Activated CD8-positive, alpha-beta memory T cell treated with anti-CD3 and anti-CD28 coated beads for 48 hours (primary cell): ENCODE results near the gene REG1A.

Experiments
- DNase-seq, 3 experiments: peaks; one replicate each; pipeline ENCODE4 v3.0.0-alpha.2; 2020; ENCODE audit warnings: low read depth in 2 of 3, low spot score in 2 of 3

The REG1A gene

GRCh38 chr2:79120194-79120713, at the start of gene REG1A:
REG1A (plus strand) TSS chr2:79120488; CDS start chr2:79120862, 374 bp downstream.
- DNase-seq: no peak

- no peak for DNase-seq
These were observed 49.2 kb upstream of the REG1A start for GRCh38 chr2:79071078-79071477.

GRCh38 chr2:79082987-79083386, 37.3 kb upstream of the REG1A start:
- no peak for DNase-seq

- no peak for DNase-seq
These were observed 36.6 kb upstream of the REG1A start for GRCh38 chr2:79083597-79084251.

GRCh38 chr2:79084495-79085135, 35.7 kb upstream of the REG1A start:
- DNase-seq: no peak

GRCh38 chr2:79085382-79085781, 34.9 kb upstream of the REG1A start:
- no peak for DNase-seq

- no peak for DNase-seq
These were observed 34.0 kb upstream of the REG1A start for GRCh38 chr2:79086255-79086654.

- DNase-seq: no peak
These were observed 32.4 kb upstream of the REG1A start, which contains the start of gene REG1B for GRCh38 chr2:79087785-79088364. REG1B (minus strand) TSS chr2:79087993; CDS start chr2:79087612, 381 bp downstream.

GRCh38 chr2:79090693-79091092, 29.6 kb upstream of the REG1A start:
- DNase-seq: no peak

- no peak for DNase-seq
These were observed 22.4 kb upstream of the REG1A start for GRCh38 chr2:79097843-79098242.

GRCh38 chr2:79099140-79099686, 21.1 kb upstream of the REG1A start:
- no peak for DNase-seq

- no peak for DNase-seq
These were observed 20.0 kb upstream of the REG1A start for GRCh38 chr2:79100285-79100684.

GRCh38 chr2:79101024-79101423, 19.3 kb upstream of the REG1A start:
- no peak for DNase-seq

GRCh38 chr2:79103214-79103613, 17.1 kb upstream of the REG1A start:
- no peak for DNase-seq

- DNase-seq: no peak
These were observed 15.0 kb upstream of the REG1A start for GRCh38 chr2:79105259-79105658.

GRCh38 chr2:79112269-79112668, 8.0 kb upstream of the REG1A start:
- no peak for DNase-seq

- DNase-seq: no peak
These were observed 5.3 kb upstream of the REG1A start for GRCh38 chr2:79114797-79115494.

GRCh38 chr2:79116997-79117928, 3.0 kb upstream of the REG1A start:
- DNase-seq: no peak

GRCh38 chr2:79122676-79123075, 2.4 kb downstream of the REG1A start:
- DNase-seq: no peak
